ENCODE data around the gene ABCB9.

DNA sequence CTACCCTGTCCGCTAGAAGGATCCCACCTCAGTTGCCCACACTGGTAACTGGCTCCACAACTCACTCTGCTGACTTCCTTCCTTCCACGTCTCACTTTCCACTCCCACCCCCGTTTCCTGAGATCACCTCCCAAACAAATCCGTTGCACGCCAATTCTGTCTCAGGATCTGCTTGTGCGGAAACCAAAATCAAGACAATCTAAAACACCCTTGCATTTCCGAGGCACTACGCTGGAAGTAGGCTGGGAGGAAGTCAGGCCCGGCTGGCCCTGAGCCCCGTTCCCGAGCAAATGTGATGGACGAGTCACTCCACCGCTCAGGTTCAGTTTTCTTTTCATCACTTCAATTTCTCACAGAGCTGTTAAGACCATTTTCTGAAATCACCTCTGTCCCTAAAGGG is 23.1 kb downstream of the ABCB9 start:
- TF ChIP-seq PPARA (CRISPR knock-in tag; IDR thresholded peaks at IDR 0.05; ENCODE audit: borderline replicate concordance) (no peak), RARB (CRISPR knock-in tag; IDR thresholded peaks at IDR 0.05) (no peak), ZNF8 (CRISPR knock-in tag; IDR thresholded peaks at IDR 0.05) (no peak)

Measured in SK-N-SH treated with all-trans-retinoic acid at 6 μM for 48 hours (cell line).